ENCODE data around the gene OTUD7B. TPM values are rescaled to one million over a fixed set of nuclear protein-coding genes. Genes with fewer than 3 reads are reported as not detected.

OTUD7B gene
- total and polyA plus RNA-seq, 2 donors (not counting 1 experiment from before 2014, with no cell fraction given) = 0.40 to 3.3 TPM

DNA sequence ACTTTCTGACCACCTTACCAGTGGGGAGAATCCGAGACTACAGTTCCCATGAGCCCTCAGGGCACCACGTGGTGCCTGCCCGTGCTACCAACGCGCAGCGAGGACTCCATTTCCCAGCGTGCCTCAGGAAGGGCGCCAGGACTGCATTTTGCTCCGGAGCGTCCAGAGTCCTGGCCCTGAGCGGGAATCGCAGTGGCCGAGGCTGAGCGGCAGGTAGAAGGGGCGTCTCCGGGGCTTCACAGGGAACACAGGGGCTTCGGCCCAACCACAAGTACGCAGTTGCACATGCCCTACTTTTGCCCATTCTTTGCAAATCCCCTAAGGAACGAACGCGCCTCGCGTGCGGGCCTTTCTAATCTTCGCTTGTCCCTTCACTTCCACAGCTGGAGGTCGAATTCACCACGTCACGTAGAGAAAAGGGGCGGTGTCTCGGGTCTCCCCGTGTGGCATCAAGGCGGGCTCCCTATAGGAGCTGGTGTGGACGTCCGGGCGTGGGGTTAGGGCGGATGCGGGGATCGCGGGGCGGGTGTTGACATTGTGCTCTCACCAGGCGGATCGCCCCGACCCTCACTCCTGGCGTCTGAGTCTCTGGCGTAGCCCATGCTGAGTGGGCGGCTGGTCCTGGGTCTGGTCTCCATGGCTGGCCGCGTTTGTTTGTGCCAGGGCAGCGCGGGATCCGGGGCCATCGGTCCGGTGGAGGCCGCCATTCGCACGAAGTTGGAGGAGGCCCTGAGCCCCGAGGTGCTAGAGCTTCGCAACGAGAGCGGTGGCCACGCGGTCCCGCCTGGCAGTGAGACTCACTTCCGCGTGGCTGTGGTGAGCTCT lies 110.9 kb downstream of the OTUD7B start, which contains the start of gene BOLA1:
Gene BOLA1, plus strand, starts transcription at position 109 of the 825 bp plus-strand sequence. Its CDS starts 492 bp downstream, at position 601.
- peak within 1 kb of the TSS; percentile 49 to 67 for H3K27ac ChIP-seq (ENCODE audit: low read length in 2 of 2)
- peaks cover 9 to 12% of the 10 kb centered on the region in 2 donors for H3K4me1 ChIP-seq (ENCODE audit: control insufficient read depth in 2 of 2, insufficient read depth in 2 of 2, low read length in 2 of 2)
- peak within 1 kb of the TSS; percentile 85 for H3K9ac ChIP-seq (ENCODE audit: low read length)
- TF ChIP-seq, protein P1, sequence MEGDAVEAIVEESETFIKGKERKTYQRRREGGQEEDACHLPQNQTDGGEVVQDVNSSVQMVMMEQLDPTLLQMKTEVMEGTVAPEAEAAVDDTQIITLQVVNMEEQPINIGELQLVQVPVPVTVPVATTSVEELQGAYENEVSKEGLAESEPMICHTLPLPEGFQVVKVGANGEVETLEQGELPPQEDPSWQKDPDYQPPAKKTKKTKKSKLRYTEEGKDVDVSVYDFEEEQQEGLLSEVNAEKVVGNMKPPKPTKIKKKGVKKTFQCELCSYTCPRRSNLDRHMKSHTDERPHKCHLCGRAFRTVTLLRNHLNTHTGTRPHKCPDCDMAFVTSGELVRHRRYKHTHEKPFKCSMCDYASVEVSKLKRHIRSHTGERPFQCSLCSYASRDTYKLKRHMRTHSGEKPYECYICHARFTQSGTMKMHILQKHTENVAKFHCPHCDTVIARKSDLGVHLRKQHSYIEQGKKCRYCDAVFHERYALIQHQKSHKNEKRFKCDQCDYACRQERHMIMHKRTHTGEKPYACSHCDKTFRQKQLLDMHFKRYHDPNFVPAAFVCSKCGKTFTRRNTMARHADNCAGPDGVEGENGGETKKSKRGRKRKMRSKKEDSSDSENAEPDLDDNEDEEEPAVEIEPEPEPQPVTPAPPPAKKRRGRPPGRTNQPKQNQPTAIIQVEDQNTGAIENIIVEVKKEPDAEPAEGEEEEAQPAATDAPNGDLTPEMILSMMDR (IDR thresholded peaks at IDR 0.05) = no peak
- DNase-seq (peak; percentile 87), ATAC-seq (ENCODE audit: low read depth) (peak; percentile 99)
- peaks cover 7% of the 10 kb centered on the region for H3K79me2 ChIP-seq (ENCODE audit: control insufficient read depth, insufficient read depth, low read length)
- Mint-ChIP-seq H3K9me3 (ENCODE audit: insufficient read depth) (no peaks in the 10 kb centered on the region), H3K27ac (peak within 1 kb of the TSS; percentile 95), H3K4me1 (peaks cover 15% of the 10 kb centered on the region), H3K27me3 (no peaks in the 10 kb centered on the region), H3K4me3 (peak within 1 kb of the TSS; percentile 92)
- H3K4me3 ChIP-seq (ENCODE audit: control extremely low read depth in 1 of 5, extremely low read depth in 1 of 5, insufficient read depth in 1 of 5, low read depth in 2 of 5, low read length in 4 of 5) = peak within 1 kb of the TSS; percentile 46 to 97 (median 80)
- no peaks in the 10 kb centered on the region for H4K20me1 ChIP-seq (ENCODE audit: control insufficient read depth, insufficient read depth, low read length, poor library complexity, severe bottlenecking)
- H3K27me3 ChIP-seq (replicated peaks in 1 of 4; ENCODE audit: control extremely low read depth in 1 of 4, control insufficient read depth in 3 of 4, insufficient read depth in 4 of 4, low read length in 3 of 4) = no peaks in the 10 kb centered on the region
- peak within 1 kb of the TSS; percentile 95 for H3K4me2 ChIP-seq (replicated peaks; ENCODE audit: low read depth, low read length, poor library complexity, severe bottlenecking)
- 14% methylated on average over 65 of the region's 65 CpGs for WGBS (ENCODE audit: insufficient coverage)
- no peaks in the 10 kb centered on the region for H3K36me3 ChIP-seq (replicated peaks in 1 of 2; ENCODE audit: control extremely low read depth in 1 of 2, control insufficient read depth in 1 of 2, extremely low read depth in 1 of 2, insufficient read depth in 2 of 2, low read length in 1 of 2)
- intact Hi-C loops (cut with micrococcal nuclease) = loop anchor here (1.0 to 5.0 kb wide), 4 partner anchors 11 to 153 kb away; partner anchors contain the start of gene SF3B4
- ChIA-PET CTCF (no interaction called here), POLR2A (interaction anchor here (0.6 to 2.4 kb wide), 2 partner anchors 12 to 159 kb away, joined by 5 to 25 read pairs; a partner anchor contains a TSS)
- H3K9me3 ChIP-seq (ENCODE audit: control extremely low read depth in 1 of 3, control insufficient read depth in 2 of 3, insufficient read depth in 1 of 3, low read length in 2 of 3) = peaks cover 0 to 8% (median 0%) of the 10 kb centered on the region in 3 donors
- H2AFZ ChIP-seq (ENCODE audit: insufficient read depth, low read depth, low read length, poor library complexity, severe bottlenecking) = peak within 1 kb of the TSS; percentile 100

DNA sequence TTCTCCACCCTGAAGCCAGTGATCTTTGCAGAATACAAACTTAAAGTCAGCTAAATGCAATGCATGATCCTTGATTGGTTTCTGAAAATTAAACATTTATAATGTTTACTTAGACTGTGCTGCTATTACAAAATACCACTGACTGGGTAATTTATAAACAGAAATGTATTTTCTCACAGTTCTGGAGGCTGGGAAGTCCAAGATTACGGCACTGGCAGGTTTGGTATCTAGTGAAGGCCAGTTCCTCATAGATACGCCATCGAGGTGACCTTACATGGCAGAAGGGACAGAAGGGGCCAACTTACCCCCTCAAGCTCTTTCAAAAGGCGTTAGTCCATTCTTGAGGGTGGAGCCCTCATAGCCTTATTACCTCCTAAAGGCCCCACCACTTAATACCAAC lies 114.0 kb downstream of the OTUD7B start:
- H2AFZ ChIP-seq (ENCODE audit: insufficient read depth, low read depth, low read length, poor library complexity, severe bottlenecking) = no peak overlapping the region
- CTCF ChIA-PET = no interaction called here
- intact Hi-C loops (cut with micrococcal nuclease) = no loop called here
- H3K27me3 ChIP-seq (replicated peaks in 1 of 4; ENCODE audit: control extremely low read depth in 1 of 4, control insufficient read depth in 3 of 4, insufficient read depth in 4 of 4, low read length in 3 of 4) = no peaks in the 10 kb centered on the region
- Mint-ChIP-seq H3K27ac (no peak overlapping the region), H3K9me3 (ENCODE audit: insufficient read depth) (no peaks in the 10 kb centered on the region), H3K4me3 (no peak overlapping the region), H3K4me1 (peaks cover 15% of the 10 kb centered on the region), H3K27me3 (no peaks in the 10 kb centered on the region)
- 95% methylated on average over 4 of the region's 4 CpGs for WGBS (ENCODE audit: insufficient coverage)
- no peak for ATAC-seq (ENCODE audit: low read depth)
- TF ChIP-seq, protein P1 (IDR thresholded peaks at IDR 0.05) = no peak
- no peak for TF ChIP-seq EZH2 (IDR thresholded peaks at IDR 0.05; ENCODE audit: borderline replicate concordance, insufficient read depth, low read depth, low read length, poor library complexity, severe bottlenecking)
- peaks cover 7% of the 10 kb centered on the region for H3K79me2 ChIP-seq (ENCODE audit: control insufficient read depth, insufficient read depth, low read length)
- no peak for DNase-seq
- H3K4me2 ChIP-seq (replicated peaks; ENCODE audit: low read depth, low read length, poor library complexity, severe bottlenecking) = no peak overlapping the region
- peaks cover 0 to 8% (median 0%) of the 10 kb centered on the region in 3 donors for H3K9me3 ChIP-seq (ENCODE audit: control extremely low read depth in 1 of 3, control insufficient read depth in 2 of 3, insufficient read depth in 1 of 3, low read length in 2 of 3)
- H3K4me3 ChIP-seq (ENCODE audit: control extremely low read depth in 1 of 5, extremely low read depth in 1 of 5, insufficient read depth in 1 of 5, low read depth in 2 of 5, low read length in 4 of 5) = no peak overlapping the region
- H3K36me3 ChIP-seq (replicated peaks in 1 of 2; ENCODE audit: control extremely low read depth in 1 of 2, control insufficient read depth in 1 of 2, extremely low read depth in 1 of 2, insufficient read depth in 2 of 2, low read length in 1 of 2) = no peaks in the 10 kb centered on the region
- no peak overlapping the region for H3K27ac ChIP-seq (ENCODE audit: low read length in 2 of 2)
- no peaks in the 10 kb centered on the region for H4K20me1 ChIP-seq (ENCODE audit: control insufficient read depth, insufficient read depth, low read length, poor library complexity, severe bottlenecking)
- no peak overlapping the region for H3K9ac ChIP-seq (ENCODE audit: low read length)
- H3K4me1 ChIP-seq (ENCODE audit: control insufficient read depth in 2 of 2, insufficient read depth in 2 of 2, low read length in 2 of 2) = peaks cover 9 to 12% of the 10 kb centered on the region in 2 donors
- POLR2A ChIA-PET = no interaction called here

Data from B cell (primary cell).